Lower leg skin (tissue), 4 donors: ENCODE data around the gene SPANXN2. TPM values are rescaled to one million over a fixed set of nuclear protein-coding genes. Genes with fewer than 3 reads are reported as not detected.

Experiments
- DNase-seq, 2 donors: peaks; one replicate each; pipeline ENCODE4 v3.0.0-alpha.2; 2019; ENCODE audit warnings: low spot score in 2 of 2
- H3K4me3 ChIP-seq: fragments of 200-600 bp; sonication (generic); 2 replicates; pipeline ENCODE4 v1.5.1; 2017; ENCODE audit warnings: mild to moderate bottlenecking, low read depth; ENCODE audit not compliant: poor library complexity, severe bottlenecking
- POLR2A ChIP-seq, 2 donors: fragments of 450-650 bp; IDR thresholded peaks; one replicate each; pipeline ENCODE4 v1.6.1; 2016 to 2017; ENCODE audit warnings: antibody characterized with exemption in 2 of 2, mild to moderate bottlenecking in 1 of 2, moderate library complexity in 1 of 2
- WGBS, 2 donors: methylation state at CpG; one replicate each; pipeline ENCODE4 v1.1.5; 2018; 5-methylcytosine and 5-hydroxymethylcytosine counted together
- intact Hi-C: fragments of 100-400 bp; cut with DNase I; formaldehyde crosslinking; loops from one replicate; pipeline ENCODE4 v1.15.0; 2023; ENCODE audit warnings: low total_unique reads
- total RNA-seq, 4 donors: library from RNA; depleted of rRNA; stranded (reverse); fragments of >200 nt; gene quantifications; one replicate each; pipeline ENCODE4 v1.1.0, GENCODE V29; 2016
- TF ChIP-seq, protein P1 (sequence below), 3 donors: fragments of 450-650 bp; IDR thresholded peaks; one replicate each; pipeline ENCODE4 v1.5.1; 2016; ENCODE audit warnings: antibody characterized with exemption in 3 of 3, mild to moderate bottlenecking in 3 of 3, moderate library complexity in 2 of 3

SPANXN2 gene
- total RNA-seq, 4 donors from 2014 or later, result not detected

GRCh38 chrX:143726296-143726695 is 5.7 kb upstream of the SPANXN2 start:
- intact Hi-C loops, result no loop called here
- WGBS, 2 donors, result 97 to 100% methylated on average over 1 to 9 of the region's 17 CpGs
- no peak overlapping the region for H3K4me3 ChIP-seq
- TF ChIP-seq, protein P1, sequence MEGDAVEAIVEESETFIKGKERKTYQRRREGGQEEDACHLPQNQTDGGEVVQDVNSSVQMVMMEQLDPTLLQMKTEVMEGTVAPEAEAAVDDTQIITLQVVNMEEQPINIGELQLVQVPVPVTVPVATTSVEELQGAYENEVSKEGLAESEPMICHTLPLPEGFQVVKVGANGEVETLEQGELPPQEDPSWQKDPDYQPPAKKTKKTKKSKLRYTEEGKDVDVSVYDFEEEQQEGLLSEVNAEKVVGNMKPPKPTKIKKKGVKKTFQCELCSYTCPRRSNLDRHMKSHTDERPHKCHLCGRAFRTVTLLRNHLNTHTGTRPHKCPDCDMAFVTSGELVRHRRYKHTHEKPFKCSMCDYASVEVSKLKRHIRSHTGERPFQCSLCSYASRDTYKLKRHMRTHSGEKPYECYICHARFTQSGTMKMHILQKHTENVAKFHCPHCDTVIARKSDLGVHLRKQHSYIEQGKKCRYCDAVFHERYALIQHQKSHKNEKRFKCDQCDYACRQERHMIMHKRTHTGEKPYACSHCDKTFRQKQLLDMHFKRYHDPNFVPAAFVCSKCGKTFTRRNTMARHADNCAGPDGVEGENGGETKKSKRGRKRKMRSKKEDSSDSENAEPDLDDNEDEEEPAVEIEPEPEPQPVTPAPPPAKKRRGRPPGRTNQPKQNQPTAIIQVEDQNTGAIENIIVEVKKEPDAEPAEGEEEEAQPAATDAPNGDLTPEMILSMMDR (IDR thresholded peaks at IDR 0.05), result no peak
- TF ChIP-seq POLR2A (IDR thresholded peaks at IDR 0.05), result no peak
- DNase-seq, result no peak

- H3K4me3 ChIP-seq, result no peak overlapping the region
- TF ChIP-seq, protein P1 (IDR thresholded peaks at IDR 0.05), result no peak
- no peak for TF ChIP-seq POLR2A (IDR thresholded peaks at IDR 0.05)
- no peak for DNase-seq
- intact Hi-C loops, result no loop called here
- WGBS, 2 donors, result 57 to 89% methylated on average over 4 of the region's 4 CpGs
These were observed 19.1 kb downstream of the SPANXN2 start for GRCh38 chrX:143701460-143701859.

DNA sequence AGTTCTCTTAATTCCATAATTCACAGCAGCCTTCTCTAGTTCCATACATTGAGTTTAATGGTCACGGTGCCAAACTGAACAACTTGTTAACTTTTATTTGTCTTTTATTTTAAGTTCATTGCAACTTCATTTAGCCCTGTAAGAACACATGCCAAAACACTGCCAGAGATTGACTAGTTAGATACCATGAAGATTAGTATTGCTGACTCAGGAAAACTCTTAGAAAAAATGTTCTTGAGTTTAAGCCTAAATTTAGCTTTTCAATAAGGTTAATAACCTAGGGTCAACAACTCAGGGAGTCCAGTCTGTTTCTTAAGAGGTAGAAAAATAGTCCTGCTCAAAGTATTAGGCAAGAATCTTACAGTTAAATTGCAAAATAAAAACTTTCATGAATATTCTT is 25.7 kb downstream of the SPANXN2 start:
- 65 to 71% methylated on average over 1 of the region's 1 CpG for WGBS, 2 donors
- no peak for DNase-seq
- intact Hi-C loops, result no loop called here
- no peak overlapping the region for H3K4me3 ChIP-seq
- TF ChIP-seq, protein P1 (IDR thresholded peaks at IDR 0.05), result no peak
- TF ChIP-seq POLR2A (IDR thresholded peaks at IDR 0.05), result no peak

DNA sequence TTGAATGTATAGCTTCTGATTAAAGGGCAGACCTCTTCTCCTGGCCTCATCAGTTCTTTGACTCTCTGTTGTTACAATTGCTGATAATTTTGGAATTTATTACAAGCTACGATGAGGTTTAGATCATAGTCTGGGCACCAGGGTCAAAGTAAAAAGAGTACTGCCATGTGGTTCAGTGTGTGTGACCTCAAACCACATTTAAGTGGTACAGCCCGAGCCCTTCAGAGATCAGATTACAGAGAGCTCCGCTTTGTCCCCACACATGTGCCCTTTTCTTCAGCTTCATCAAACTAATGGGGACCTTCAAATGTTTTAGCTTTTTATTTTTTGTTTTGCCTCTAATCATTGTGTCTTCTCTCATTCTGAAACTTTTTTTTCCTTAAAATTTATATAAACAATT is 37.1 kb downstream of the SPANXN2 start:
- 60 to 62% methylated on average over 3 of the region's 3 CpGs for WGBS, 2 donors
- TF ChIP-seq, protein P1 (IDR thresholded peaks at IDR 0.05), result no peak
- TF ChIP-seq POLR2A (IDR thresholded peaks at IDR 0.05), result no peak
- DNase-seq, result no peak
- no peak overlapping the region for H3K4me3 ChIP-seq
- intact Hi-C loops, result no loop called here

DNA sequence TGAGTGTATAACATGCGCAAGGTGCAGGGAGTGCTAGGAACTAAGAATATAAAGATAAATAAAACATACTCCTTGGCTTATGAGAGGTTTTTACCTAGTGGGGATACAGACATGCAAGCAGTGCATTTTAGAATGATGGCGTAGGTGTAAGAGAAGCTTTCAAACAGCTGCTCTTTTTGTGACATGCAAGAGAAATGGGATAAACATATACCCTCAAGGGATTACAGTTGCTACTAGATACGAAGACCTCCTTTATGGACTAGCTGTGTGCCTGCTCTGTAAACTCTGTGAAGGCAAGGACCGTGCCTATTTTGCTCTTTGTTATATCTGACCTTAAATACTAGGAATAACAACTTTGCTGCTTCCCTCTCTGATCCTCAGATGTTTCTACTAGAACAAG is 45.6 kb downstream of the SPANXN2 start:
- WGBS, 2 donors, result 61 to 73% methylated on average over 4 of the region's 4 CpGs
- no peak overlapping the region for H3K4me3 ChIP-seq
- no peak for DNase-seq
- TF ChIP-seq, protein P1 (IDR thresholded peaks at IDR 0.05), result no peak
- TF ChIP-seq POLR2A (IDR thresholded peaks at IDR 0.05), result no peak
- intact Hi-C loops, result no loop called here

- no peak for DNase-seq
- WGBS, 2 donors, result 10 to 13% methylated on average over 5 of the region's 5 CpGs
- TF ChIP-seq POLR2A (IDR thresholded peaks at IDR 0.05), result no peak
- no peak overlapping the region for H3K4me3 ChIP-seq
- intact Hi-C loops, result no loop called here
These were observed 51.2 kb downstream of the SPANXN2 start for GRCh38 chrX:143669395-143669794.
